ENCODE data around the gene MMP24. TPM values are rescaled to one million over a fixed set of nuclear protein-coding genes. Genes with fewer than 3 reads are reported as not detected.

The MMP24 gene
- total and polyA plus RNA-seq, 2 experiments from 2014 or later: 2.0 to 27.3 TPM

DNA sequence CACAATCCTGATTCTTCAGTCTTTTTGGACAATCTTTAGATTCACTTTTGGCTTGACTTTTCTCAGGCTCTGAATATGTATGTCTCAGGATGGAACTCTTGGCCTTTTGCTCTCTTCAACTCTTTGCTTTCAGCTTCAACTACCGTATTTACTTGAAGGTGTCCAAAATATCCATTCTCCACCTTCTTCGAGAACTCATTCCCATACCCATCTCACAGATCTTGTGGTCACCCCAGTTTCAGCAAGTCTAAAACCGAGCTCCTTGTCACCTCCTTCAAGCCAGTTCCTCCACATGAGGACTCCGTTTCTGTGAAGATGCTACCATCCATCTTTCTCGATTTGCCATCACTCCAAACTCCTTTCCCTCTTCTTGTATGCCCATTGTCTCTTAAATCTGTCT is 2.0 kb upstream of the MMP24 start (continued):
- TF ChIP-seq, protein P1, sequence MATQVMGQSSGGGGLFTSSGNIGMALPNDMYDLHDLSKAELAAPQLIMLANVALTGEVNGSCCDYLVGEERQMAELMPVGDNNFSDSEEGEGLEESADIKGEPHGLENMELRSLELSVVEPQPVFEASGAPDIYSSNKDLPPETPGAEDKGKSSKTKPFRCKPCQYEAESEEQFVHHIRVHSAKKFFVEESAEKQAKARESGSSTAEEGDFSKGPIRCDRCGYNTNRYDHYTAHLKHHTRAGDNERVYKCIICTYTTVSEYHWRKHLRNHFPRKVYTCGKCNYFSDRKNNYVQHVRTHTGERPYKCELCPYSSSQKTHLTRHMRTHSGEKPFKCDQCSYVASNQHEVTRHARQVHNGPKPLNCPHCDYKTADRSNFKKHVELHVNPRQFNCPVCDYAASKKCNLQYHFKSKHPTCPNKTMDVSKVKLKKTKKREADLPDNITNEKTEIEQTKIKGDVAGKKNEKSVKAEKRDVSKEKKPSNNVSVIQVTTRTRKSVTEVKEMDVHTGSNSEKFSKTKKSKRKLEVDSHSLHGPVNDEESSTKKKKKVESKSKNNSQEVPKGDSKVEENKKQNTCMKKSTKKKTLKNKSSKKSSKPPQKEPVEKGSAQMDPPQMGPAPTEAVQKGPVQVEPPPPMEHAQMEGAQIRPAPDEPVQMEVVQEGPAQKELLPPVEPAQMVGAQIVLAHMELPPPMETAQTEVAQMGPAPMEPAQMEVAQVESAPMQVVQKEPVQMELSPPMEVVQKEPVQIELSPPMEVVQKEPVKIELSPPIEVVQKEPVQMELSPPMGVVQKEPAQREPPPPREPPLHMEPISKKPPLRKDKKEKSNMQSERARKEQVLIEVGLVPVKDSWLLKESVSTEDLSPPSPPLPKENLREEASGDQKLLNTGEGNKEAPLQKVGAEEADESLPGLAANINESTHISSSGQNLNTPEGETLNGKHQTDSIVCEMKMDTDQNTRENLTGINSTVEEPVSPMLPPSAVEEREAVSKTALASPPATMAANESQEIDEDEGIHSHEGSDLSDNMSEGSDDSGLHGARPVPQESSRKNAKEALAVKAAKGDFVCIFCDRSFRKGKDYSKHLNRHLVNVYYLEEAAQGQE (IDR thresholded peaks at IDR 0.05; ENCODE audit: unreplicated experiment): no peak
- TF ChIP-seq EZH2 (IDR thresholded peaks at IDR 0.05; ENCODE audit: low read depth, unreplicated experiment): no peak
- TF ChIP-seq EZH2phosphoT487 (IDR thresholded peaks at IDR 0.05; ENCODE audit: unreplicated experiment): no peak
- TF ChIP-seq, protein P2, sequence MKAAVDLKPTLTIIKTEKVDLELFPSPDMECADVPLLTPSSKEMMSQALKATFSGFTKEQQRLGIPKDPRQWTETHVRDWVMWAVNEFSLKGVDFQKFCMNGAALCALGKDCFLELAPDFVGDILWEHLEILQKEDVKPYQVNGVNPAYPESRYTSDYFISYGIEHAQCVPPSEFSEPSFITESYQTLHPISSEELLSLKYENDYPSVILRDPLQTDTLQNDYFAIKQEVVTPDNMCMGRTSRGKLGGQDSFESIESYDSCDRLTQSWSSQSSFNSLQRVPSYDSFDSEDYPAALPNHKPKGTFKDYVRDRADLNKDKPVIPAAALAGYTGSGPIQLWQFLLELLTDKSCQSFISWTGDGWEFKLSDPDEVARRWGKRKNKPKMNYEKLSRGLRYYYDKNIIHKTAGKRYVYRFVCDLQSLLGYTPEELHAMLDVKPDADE (IDR thresholded peaks at IDR 0.05): no peak
- TF ChIP-seq JUNB (IDR thresholded peaks at IDR 0.05; ENCODE audit: unreplicated experiment): no peak
- no peak for TF ChIP-seq ZNF114 (CRISPR knock-in tag; IDR thresholded peaks at IDR 0.05)

DNA sequence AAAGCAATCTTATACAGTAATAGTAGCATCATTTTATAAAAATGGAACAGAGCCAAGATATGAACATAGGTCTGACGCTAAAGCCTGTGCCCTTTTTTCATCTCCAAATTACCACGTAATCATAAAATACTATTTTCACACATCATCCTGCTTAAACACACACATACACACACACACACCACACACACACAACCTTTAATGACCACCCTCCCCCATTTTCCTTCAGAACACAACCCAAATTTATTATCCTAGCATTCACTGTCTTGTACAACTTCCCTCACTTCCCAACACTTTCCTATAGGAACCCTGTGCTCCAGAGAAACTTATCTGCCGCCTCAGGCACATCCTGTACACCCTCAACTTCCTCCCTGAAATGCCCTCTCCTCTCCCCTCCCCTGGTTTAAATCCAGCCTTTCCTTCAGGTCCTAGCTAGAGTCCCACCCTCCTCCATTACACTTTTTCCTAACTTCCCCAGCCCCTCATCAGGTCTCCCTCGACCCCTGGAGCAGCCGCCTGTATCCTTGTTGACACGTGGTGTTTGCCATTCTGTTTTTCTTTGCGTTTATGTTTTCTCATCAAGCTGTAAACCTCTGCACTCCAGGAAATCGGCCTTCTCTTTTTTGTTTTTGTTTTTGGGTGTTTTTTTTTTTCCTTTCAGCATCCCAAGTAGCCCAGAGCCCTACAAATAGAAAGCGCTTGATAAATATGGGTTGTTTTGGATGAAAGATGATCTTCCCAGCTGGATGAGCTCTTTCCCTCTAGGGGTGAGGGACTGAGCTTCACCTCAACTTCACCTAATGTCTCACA is 968 bp upstream of the MMP24 start:
- Histone ChIP-seq H3K4me1 (ENCODE audit: insufficient read depth) (peaks cover 40% of the 10 kb centered on the region), H3K36me3 (ENCODE audit: insufficient read depth) (no peaks in the 10 kb centered on the region), H3K27me3 (ENCODE audit: insufficient read depth) (peaks cover 10% of the 10 kb centered on the region; the same call in 1 of the 2 replicates), H3K79me2 (replicated peaks; ENCODE audit: insufficient read depth) (no peaks in the 10 kb centered on the region; the same call in 1 of the 2 replicates), H3K27ac (ENCODE audit: low read depth) (0 out of 2 replicates have a peak overlapping the region, but pooled peaks have one; percentile 23), H3K4me2 (peak overlapping the region; percentile 98), H3K4me3 (peak overlapping the region; percentile 75), H3K9me2 (ENCODE audit: insufficient read depth) (no peaks in the 10 kb centered on the region), H2AFZ (peak overlapping the region; percentile 97), H4K20me1 (replicated peaks; ENCODE audit: insufficient read depth) (peaks cover 4% of the 10 kb centered on the region; the same call in 1 of the 2 replicates), H3F3A (replicated peaks; ENCODE audit: low read depth) (0 out of 2 replicates have a peak, but pooled peaks cover 9% of the 10 kb centered on the region)
- H3K27ac Mint-ChIP-seq: no peak overlapping the region
- peak overlapping the region; percentile 81 for H3K4me3 Mint-ChIP-seq
- DNase-seq (ENCODE audit: low spot score): peak; percentile 30
- H3K27me3 Mint-ChIP-seq (ENCODE audit: insufficient read depth, low read depth, poor library complexity): peaks cover 17% of the 10 kb centered on the region
- no peaks in the 10 kb centered on the region; the same call in 1 of the 3 replicates for H3K9me3 Mint-ChIP-seq
- H3K36me3 Mint-ChIP-seq (ENCODE audit: low read depth): no peaks in the 10 kb centered on the region
- ATAC-seq: no peak; the same call in 1 of the 3 replicates
- H3K4me1 Mint-ChIP-seq: peaks cover 17% of the 10 kb centered on the region
- TF ChIP-seq ZNF114 (CRISPR knock-in tag; IDR thresholded peaks at IDR 0.05) (no peak), EZH2phosphoT487 (IDR thresholded peaks at IDR 0.05; ENCODE audit: unreplicated experiment) (no peak), POLR2AphosphoS5 (IDR thresholded peaks at IDR 0.05; ENCODE audit: low read depth) (no peak), STAT1 (IDR thresholded peaks at IDR 0.05; ENCODE audit: unreplicated experiment) (no peak)
- TF ChIP-seq, protein P3, sequence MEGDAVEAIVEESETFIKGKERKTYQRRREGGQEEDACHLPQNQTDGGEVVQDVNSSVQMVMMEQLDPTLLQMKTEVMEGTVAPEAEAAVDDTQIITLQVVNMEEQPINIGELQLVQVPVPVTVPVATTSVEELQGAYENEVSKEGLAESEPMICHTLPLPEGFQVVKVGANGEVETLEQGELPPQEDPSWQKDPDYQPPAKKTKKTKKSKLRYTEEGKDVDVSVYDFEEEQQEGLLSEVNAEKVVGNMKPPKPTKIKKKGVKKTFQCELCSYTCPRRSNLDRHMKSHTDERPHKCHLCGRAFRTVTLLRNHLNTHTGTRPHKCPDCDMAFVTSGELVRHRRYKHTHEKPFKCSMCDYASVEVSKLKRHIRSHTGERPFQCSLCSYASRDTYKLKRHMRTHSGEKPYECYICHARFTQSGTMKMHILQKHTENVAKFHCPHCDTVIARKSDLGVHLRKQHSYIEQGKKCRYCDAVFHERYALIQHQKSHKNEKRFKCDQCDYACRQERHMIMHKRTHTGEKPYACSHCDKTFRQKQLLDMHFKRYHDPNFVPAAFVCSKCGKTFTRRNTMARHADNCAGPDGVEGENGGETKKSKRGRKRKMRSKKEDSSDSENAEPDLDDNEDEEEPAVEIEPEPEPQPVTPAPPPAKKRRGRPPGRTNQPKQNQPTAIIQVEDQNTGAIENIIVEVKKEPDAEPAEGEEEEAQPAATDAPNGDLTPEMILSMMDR (conservative IDR thresholded peaks at IDR 0.05; ENCODE audit: low read depth in 2 of 2): no peak
- TF ChIP-seq, protein P4, sequence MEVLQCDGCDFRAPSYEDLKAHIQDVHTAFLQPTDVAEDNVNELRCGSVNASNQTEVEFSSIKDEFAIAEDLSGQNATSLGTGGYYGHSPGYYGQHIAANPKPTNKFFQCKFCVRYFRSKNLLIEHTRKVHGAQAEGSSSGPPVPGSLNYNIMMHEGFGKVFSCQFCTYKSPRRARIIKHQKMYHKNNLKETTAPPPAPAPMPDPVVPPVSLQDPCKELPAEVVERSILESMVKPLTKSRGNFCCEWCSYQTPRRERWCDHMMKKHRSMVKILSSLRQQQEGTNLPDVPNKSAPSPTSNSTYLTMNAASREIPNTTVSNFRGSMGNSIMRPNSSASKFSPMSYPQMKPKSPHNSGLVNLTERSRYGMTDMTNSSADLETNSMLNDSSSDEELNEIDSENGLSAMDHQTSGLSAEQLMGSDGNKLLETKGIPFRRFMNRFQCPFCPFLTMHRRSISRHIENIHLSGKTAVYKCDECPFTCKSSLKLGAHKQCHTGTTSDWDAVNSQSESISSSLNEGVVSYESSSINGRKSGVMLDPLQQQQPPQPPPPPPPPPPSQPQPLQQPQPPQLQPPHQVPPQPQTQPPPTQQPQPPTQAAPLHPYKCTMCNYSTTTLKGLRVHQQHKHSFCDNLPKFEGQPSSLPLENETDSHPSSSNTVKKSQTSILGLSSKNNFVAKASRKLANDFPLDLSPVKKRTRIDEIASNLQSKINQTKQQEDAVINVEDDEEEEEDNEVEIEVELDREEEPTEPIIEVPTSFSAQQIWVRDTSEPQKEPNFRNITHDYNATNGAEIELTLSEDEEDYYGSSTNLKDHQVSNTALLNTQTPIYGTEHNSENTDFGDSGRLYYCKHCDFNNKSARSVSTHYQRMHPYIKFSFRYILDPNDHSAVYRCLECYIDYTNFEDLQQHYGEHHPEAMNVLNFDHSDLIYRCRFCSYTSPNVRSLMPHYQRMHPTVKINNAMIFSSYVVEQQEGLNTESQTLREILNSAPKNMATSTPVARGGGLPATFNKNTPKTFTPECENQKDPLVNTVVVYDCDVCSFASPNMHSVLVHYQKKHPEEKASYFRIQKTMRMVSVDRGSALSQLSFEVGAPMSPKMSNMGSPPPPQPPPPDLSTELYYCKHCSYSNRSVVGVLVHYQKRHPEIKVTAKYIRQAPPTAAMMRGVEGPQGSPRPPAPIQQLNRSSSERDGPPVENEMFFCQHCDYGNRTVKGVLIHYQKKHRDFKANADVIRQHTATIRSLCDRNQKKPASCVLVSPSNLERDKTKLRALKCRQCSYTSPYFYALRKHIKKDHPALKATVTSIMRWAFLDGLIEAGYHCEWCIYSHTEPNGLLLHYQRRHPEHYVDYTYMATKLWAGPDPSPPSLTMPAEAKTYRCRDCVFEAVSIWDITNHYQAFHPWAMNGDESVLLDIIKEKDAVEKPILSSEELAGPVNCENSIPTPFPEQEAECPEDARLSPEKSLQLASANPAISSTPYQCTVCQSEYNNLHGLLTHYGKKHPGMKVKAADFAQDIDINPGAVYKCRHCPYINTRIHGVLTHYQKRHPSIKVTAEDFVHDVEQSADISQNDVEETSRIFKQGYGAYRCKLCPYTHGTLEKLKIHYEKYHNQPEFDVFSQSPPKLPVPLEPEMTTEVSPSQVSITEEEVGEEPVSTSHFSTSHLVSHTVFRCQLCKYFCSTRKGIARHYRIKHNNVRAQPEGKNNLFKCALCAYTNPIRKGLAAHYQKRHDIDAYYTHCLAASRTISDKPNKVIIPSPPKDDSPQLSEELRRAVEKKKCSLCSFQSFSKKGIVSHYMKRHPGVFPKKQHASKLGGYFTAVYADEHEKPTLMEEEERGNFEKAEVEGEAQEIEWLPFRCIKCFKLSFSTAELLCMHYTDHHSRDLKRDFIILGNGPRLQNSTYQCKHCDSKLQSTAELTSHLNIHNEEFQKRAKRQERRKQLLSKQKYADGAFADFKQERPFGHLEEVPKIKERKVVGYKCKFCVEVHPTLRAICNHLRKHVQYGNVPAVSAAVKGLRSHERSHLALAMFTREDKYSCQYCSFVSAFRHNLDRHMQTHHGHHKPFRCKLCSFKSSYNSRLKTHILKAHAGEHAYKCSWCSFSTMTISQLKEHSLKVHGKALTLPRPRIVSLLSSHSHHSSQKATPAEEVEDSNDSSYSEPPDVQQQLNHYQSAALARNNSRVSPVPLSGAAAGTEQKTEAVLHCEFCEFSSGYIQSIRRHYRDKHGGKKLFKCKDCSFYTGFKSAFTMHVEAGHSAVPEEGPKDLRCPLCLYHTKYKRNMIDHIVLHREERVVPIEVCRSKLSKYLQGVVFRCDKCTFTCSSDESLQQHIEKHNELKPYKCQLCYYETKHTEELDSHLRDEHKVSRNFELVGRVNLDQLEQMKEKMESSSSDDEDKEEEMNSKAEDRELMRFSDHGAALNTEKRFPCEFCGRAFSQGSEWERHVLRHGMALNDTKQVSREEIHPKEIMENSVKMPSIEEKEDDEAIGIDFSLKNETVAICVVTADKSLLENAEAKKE (CRISPR knock-in tag; IDR thresholded peaks at IDR 0.05): no peak

Measured in GM23338 (cell line).